HG03571 (cell line): ENCODE measurements around the gene ADAMTS12.
"Not testable (repeated sequence)": the region's sequence is repeated elsewhere in the genome, so short reads cannot be mapped to it uniquely, and the experiment has no call there.

Experiments
- ATAC-seq: cut with Tn5 transposase; IDR thresholded peaks from one replicate; pipeline ENCODE4 v1.9.1; 2021; ENCODE audit not compliant: unreplicated experiment

Gene ADAMTS12

DNA sequence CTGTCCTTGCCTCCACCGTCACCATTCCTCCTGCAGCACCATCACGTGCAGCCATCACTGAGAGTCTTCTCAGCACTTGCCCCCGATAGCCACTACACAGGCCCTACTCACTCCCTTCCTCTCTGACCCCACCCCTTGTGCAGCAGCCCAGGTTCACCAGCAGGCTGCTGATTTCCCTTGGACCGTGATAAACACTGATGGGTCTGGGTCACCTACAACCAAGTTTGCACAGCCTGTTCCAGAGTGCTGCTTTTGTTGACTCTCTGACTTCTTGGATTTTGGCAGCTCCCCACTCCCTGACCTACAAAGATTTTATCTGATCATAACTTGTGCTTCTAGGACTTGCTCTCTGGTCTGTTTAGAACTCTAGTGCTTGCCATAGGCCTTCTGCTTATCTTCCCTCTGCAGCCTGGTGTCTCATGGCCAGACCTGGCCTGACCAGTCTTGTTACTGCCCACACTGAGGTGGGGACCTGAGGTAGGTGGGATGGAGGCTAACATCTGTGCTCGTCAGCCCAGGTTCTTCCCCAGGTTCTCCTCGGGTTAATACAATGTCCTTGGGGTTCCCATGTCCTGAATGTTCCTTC is 341.7 kb downstream of the ADAMTS12 start:
- no peak for ATAC-seq

DNA sequence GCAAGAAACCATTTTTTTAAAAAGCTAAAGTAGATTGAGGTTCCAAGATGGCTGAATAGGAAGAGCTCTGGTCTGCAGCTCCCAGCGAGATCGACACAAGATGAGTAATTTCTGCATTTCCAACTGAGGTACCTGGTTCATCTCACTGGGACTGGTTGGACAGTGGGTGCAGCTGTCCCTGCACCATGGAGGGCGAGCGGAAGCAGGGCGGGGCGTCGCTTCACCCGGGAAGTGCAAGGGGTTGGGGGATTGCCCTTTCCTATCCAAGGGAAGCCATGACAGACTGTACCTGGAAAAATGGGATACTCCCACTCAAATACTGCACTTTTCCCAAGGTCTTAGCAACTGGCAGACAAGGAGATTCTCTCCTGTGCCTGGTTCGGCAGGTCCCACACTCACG is 352.0 kb downstream of the ADAMTS12 start:
- not testable (repeated sequence) for ATAC-seq

DNA sequence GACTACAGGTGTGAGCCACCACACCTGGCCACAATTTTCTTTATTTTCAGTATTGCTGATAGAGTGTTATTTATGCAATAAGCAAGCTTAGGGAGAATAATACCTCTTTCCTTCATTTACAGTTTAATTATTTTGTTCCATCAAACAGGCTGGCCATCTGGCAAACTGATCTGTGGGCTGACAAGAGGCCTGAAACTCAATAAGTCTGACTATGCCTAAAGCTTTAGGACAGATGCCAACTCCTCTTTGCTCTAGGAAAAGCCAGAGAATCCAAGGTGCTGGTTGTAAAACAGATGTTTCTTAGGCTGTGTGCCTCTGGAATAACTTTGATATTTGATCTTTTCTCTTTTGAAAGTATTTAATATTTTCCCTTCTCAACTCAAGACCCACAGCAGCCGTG is 352.6 kb downstream of the ADAMTS12 start:
- no peak for ATAC-seq

DNA sequence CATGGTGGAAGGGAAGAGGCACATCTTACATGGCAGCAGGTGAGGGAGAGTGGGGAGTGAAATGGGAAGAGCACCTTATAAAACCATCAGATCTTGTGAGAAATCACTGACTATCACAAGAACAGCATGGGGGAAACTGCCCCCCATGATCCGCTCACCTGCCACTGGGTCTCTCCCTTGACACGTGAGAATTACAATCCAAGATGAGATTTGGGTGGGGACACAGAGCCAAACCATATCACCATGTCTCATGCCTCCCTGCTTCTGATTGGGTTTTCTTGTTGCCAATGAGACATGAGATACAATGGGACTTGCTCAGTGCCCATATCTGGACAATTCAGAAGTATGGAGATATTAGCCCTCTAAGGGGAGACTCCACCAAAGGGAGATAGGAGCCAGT is 353.6 kb downstream of the ADAMTS12 start:
- ATAC-seq = no peak

DNA sequence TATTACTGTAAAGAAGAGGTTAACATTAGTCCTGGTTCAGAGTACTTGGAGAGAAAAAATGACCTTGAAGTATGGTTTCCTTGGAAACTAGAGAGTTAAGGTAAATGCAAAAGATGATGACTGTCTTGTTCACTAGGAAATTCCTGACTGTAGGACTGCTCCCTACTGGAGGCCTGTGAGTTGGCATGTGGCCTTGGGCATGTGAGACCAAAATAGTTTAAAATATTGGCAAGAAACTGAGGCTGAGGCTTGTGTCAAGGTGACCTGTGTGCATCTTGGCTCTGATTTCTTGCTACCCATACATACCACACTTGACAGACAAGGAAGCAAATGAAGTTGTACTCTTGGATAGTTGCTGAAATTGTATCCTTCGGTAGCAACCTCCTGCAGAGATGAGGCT is 354.6 kb downstream of the ADAMTS12 start:
- ATAC-seq = no peak

DNA sequence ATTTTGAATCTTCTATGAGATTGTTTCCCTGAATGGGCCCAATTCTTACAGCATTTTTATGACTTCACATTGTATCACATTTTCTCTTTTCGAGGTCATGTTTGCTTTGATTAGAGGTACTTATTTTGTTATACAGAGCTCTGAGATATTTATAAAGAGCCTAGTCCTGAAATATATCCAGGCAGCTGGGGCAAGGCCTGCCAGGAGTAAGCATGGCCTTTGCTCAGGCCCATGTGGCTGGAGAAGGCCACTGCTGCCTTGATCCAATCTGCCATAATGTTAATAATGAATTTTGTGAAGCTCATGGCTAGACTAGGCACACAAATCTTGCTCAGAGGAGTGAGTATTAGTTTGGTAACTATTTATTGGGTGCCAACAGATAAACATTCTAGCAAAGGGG is 355.0 kb downstream of the ADAMTS12 start:
- ATAC-seq = no peak

DNA sequence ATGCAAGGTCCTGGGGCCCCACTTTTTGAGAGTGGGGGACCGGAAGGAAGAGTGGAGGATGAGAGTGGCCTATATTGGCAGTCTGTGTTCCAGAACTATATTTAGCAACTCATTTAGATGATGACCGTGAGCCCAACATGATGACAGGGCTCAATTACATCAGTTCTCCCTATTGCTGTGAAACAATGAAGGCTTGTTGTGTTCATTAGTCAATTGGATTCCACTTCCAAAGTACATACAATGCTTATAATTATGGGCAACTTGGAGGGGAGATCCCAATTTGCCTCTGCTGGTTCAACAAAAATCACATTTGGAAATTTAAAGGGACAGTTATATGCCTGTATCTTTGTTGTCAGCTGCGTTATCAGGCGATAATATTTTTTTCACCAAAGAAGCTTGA is 360.0 kb downstream of the ADAMTS12 start:
- ATAC-seq = no peak

DNA sequence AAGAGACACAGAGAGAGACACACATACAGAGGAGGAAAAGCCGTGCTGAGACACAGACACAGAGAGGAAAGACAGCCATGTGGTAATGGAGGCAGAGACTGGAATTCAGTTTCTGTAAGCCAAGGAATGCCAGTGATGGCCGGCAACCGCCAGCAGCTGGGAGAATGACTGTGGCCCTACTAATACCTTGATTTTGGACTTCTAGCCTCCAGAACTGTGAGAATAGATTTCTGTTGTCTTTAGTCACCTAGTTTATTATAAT is 360.8 kb downstream of the ADAMTS12 start:
- no peak for ATAC-seq

DNA sequence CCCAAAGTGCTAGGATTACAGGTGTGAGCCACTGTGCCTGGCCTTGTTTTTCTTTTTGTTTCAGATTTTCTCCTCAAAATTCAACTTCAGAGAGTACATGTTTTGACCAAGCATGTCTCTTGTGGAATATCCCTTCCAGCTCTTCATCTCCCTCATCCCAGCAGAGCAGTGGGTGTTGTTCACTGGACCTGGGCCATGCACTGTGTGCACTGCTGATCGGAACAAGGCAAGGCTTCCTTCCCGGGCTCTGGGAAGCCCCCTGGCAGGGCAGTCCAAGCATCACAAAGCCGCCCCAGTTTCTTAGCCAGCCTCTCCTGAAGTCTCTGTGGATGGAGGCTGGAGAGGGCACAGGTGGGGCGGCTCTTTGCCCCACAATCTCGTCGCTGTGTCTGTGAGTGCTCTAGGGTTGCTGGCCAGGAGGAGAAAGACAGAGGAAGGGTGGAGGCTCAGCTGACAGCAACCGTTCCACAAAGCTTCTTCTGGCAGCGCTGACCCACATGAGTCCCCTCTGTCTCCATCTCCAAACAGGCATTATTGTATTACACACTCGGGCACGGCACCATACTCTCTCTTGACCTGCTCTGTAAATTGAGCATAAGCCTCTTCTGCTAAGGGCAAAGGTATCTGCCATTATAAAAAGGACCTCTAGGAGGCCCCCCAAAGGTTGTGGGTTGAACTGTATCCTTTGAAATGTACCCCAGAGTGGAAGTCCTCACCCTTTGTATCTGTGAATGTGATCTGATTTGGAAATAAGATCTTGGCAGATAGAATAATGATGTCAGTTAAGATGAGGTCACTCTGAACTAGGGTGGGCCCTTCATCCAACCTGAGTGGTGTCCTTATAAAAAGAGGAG is 361.4 kb downstream of the ADAMTS12 start:
- ATAC-seq = no peak

DNA sequence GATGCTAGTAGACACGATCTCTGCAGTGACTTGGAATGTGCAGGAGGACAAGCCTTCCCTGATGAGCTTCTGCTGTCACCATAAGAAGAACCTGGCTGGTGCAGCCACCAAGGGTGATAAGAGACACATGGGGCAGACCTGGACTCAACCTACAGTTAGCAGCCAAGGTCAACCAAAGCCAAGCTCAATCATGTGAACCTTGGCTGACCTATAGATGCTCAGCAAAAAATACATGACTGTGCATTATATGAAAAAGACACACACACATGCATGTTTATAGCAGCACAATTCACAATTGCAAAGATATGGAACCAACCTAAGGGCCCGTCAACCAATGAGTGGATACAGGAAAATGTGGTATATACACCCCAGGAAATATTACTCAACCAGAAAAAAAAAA is 364.1 kb downstream of the ADAMTS12 start:
- no peak for ATAC-seq

DNA sequence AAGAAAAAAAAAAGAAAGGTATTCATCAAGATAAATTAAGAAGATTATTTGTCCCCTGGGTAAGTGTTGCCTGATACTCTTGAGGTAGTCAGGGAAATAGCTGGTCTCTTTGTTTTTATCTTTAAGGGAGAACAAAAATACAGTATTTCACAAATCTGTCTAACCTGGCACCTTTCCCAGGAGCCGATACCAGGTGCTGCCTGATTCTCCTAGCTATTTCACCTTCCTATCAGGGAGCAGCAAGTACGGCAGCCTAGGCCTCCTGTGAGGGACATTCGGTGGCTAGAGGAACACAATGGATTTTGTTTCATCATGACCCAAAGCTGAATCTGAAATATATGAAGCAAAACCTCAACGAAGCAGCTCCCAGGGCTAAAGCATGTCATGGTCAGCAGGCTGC is 365.0 kb downstream of the ADAMTS12 start:
- ATAC-seq = no peak

DNA sequence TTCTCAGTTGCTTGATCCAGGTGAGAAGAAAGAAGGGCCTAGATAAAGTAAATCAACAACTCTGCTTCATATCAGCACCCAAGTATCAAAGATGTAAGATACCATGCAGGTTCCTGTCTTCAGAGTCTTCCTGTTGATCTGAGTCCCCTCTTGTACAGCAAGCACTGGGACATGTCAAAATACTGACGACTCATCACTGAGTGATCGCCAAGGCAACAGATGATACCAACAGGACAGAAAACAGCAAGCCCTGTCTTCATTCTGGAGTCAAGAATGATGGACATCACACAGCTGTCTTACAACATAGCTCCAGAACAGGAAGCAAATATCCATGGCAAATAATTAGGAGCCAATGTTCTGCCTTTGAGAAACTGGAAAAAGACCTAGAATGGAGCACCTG is 367.3 kb downstream of the ADAMTS12 start:
- no peak for ATAC-seq

DNA sequence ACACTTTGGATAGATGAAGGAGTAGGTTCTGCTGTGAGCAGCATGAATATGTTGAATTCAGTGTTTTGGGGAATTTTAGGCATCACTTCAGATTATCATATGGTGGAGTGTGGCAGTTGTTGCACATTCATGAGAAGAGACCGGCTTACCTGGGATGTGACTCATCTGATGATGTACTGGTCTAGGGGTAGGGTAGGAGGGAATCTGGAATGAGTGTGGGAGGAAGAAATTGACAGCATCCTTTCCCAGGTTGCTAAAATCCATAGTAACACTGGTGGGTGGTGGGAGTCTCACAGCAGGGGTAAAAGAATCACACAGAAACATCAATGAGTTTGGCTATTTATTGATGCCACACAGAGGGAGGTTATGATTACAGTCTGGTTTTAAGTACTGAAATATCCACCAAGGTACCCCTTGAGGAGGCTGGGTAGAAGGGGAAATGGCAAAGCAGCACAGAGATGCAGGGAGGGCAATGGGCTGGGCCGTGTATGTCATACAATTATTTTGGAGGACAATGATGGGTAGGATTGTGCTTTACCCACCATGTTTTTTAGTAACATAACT is 368.5 kb downstream of the ADAMTS12 start:
- ATAC-seq = no peak

DNA sequence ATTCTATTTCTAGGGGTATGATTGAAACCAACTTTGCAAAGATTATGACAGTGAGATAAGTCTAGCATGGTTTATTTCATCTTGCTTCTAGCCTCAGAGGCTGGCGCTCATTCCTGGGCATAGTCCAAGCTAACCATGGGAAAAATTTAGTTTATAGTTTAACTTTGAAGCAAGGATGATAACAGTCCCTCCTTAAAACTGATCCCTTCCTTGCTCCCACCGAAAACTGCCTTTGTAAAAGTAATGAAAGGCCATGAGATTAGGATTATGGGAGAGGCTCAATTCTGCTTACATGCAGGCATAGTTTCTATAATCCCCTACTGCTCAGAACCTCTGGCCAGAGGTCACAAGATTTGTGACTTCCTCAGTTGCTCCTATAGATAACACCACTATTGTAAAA is 375.4 kb downstream of the ADAMTS12 start:
- ATAC-seq = no peak

DNA sequence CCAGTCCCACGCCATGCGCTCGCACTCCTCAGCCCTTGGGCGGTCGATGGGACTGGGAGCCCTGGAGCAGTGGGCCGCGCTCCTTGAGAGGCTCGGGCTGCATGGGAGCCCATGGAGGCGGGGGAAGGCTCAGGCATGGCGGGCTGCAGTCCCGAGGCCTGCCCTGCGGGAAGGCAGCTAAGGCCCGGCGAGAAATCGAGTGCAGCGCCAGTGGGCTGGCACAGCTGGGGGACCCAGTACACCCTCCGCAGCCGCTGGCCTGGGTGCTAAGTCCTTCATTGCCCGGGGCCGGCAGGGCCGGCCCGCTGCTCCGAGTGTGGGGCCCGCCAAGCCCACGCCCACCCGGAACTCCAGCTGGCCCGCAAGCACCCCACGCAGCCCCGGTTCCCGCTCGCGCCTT is 376.4 kb downstream of the ADAMTS12 start:
- not testable (repeated sequence) for ATAC-seq

DNA sequence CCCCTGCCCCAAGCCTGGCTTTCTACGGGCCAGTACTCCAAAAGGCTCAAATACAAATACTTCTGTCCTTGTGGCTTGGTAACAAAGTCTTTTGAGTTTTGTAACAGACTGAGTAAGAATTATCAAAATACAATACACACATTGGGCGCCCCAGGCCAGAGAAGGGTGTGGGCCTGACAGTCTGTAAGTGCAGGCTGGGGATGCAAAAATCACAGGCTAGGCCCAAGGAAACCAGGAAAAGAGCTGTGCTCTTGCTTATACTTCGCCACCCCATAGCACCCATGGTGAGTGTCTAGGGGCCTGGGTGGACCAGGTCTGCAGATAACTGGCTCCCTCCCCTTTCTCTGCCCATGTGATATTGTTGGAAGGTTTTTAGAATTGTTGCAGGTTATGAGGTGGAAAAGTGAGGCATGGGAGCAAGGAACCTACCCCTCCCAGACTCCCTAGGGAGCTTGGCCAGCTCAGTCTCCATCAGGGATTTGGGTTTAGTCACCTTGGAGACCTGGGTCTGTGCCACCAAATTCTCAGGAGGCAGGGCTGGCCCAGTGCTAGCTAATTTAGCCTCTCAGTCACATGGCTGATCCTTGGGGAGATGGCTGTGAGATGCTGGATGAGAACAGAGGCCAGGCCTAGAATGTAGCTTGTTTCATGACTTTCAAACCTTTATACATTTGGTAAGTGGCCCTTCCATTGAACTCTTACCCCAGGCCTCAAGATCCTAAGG is 378.2 kb downstream of the ADAMTS12 start:
- no peak for ATAC-seq

DNA sequence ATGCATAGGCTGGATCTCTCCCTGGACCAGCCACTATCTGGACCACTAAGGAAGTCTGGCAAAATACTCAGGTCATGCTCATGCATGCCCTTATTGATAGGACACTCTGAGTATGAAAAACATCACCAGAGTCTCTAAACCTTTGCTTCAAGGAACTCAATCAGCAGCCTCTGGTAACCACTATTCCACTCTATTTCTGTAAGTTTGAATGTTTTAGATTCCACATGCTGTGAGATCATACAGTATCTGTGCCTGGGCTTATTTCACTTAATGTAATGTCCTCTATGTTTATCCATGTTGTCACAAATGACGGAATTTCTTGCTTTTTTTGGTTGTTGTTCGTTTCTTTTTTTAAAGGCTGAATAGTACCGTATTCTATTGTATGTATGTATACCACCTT is 382.8 kb downstream of the ADAMTS12 start:
- no peak for ATAC-seq

DNA sequence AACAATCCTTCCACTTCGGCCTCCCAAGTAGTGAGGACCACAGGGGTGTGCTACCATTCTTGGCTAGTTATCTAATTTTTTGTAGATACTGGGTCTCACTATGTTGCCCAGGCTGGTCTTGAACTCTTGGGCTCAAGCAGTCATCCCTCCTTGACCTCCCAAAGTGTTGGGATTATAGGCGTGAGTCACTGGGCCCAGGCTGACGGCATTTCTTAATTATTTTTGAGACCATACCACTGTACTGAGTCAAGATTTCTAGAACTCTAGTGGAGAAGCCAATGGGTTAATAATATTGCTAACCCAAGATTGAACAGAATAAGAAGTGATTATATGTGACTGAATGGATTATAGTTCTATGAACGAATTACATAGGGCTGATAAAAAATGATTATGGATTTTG is 384.4 kb downstream of the ADAMTS12 start:
- ATAC-seq = no peak

DNA sequence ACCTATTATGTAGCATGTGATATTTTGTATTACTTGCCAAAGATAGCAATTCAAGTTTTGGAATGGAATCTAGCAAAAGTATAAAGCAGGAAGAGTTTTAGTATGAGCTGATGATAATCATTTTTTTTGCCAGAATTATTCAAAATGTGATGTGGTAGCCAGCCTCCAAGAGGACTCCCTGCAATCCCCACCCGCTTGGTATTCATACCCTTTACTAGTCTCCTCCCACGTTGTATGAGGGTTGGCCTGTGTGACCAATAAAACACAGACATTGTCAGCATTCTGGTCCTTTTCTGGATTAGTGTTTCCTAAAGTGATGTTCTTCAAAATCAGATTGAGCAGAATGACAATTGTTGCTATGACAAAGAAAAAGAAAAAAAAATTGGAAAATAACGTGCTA is 387.2 kb downstream of the ADAMTS12 start:
- ATAC-seq = no peak

DNA sequence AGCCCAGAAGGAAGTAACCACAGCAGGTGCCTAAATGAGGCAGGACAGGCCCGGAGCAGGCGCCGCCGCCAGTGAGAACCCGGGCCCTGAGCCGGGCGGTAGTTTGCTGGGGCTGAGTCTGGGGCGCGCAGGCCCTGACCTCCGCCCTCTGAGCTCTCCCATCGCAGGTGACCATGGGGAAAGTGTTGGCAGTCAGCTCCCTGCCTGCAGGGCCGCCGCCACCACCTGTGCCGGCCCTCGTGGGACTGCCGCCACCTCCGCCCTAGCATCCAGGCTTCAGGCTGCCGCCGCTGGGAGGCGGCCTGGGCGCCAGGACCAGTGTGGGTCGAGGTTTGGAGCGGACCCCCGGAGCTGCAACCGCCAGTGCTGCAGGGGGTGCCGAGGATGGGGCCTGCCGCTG is 389.9 kb downstream of the ADAMTS12 start:
- no peak for ATAC-seq

DNA sequence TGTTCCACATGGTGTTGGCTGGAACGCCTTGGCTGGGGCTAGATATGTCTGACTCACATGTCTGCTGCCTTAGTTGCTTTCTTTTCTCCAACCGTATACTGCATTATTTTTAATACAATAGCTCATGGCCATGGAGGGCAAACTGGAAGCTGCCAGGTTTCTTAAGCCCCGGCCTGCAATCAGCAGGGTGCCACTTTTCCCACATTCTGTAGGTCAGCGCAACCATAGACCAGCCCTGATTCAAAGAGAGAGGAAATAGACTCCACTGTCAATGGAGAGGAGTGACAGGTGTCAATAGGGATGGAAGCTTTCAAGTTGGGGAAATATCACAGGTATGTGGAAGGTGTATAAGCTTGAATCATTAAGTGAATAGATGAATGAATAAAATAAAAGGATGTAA is 390.5 kb downstream of the ADAMTS12 start:
- ATAC-seq = no peak

DNA sequence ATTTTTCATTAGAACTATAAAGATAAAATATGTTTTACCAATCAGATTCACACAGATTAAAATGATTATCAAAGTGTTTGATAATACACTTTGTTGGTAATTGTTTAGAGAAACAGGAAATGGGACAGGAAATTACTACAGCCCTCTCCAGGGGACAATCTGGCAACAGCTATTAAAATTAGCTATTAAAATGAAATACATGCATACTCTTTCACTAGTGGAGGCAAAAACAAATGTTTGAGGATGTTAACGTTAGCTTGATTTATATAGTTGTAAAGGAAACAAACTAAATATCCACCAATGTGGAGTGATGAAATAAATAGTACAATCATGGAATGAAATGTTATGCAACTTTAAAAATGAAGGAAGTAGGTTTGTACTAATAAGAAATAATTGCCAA is 397.3 kb downstream of the ADAMTS12 start:
- no peak for ATAC-seq
